Esophagus muscularis mucosa (tissue), 4 donors: ENCODE measurements around the gene PTH2R. TPM values are rescaled to one million over a fixed set of nuclear protein-coding genes. Genes with fewer than 3 reads are reported as not detected.
"Not testable (repeated sequence)": the region's sequence is repeated elsewhere in the genome, so short reads cannot be mapped to it uniquely, and the experiment has no call there.

Source experiments
- DNase-seq: peaks from one replicate; pipeline ENCODE4 v3.0.0-alpha.2; 2017; ENCODE audit errors: extremely low spot score
- H3K27ac ChIP-seq, 4 donors: fragments of 200-600 bp; sonication (generic); replicated peaks in 1 of 4; 1 replicate in 3 of 4; 2 replicates in 1 of 4; pipeline ENCODE4 v1.5.1; 2016 to 2019; ENCODE audit warnings: mild to moderate bottlenecking in 1 of 4
- H3K27me3 ChIP-seq, 4 donors: fragments of 200-600 bp; sonication (generic); one replicate each; pipeline versions ENCODE4 v1.5.1 to v1.6.0; 2016 to 2019
- H3K36me3 ChIP-seq, 4 donors: fragments of 200-600 bp; sonication (generic); one replicate each; pipeline ENCODE4 v1.5.1; 2016 to 2019
- H3K4me1 ChIP-seq, 4 donors: fragments of 200-600 bp; sonication (generic); one replicate each; pipeline ENCODE4 v1.5.1; 2016 to 2019
- H3K4me3 ChIP-seq, 4 donors: fragments of 200-600 bp; sonication (generic); 1 replicate in 2 of 4; 2 replicates in 2 of 4; pipeline ENCODE4 v1.5.1; 2016 to 2019; ENCODE audit warnings: mild to moderate bottlenecking in 4 of 4, moderate library complexity in 1 of 4
- H3K9me3 ChIP-seq, 4 donors: fragments of 200-600 bp; sonication (generic); 1 replicate in 3 of 4; 2 replicates in 1 of 4; pipeline ENCODE4 v1.5.1; 2016 to 2019
- CTCF ChIP-seq, 3 experiments: fragments of 200-600 bp in 2 of 3; fragments of 450-650 bp in 1 of 3; sonication (generic) in 2 of 3; IDR thresholded peaks; one replicate each; pipeline ENCODE4 v1.5.1; 2017 to 2019; ENCODE audit warnings: antibody characterized with exemption in 3 of 3, mild to moderate bottlenecking in 2 of 3, moderate library complexity in 1 of 3
- EP300 ChIP-seq: sonication (generic); formaldehyde crosslinking; IDR thresholded peaks from one replicate; pipeline ENCODE4 v1.6.1; 2017; ENCODE audit warnings: antibody characterized with exemption
- POLR2A ChIP-seq: fragments of 450-650 bp; IDR thresholded peaks from one replicate; pipeline ENCODE4 v1.6.1; 2017; ENCODE audit warnings: antibody characterized with exemption, moderate library complexity, mild to moderate bottlenecking, low read depth
- POLR2AphosphoS5 ChIP-seq, 2 donors: sonication (generic); formaldehyde crosslinking; IDR thresholded peaks; one replicate each; pipeline ENCODE4 v1.6.1; 2017; ENCODE audit warnings: antibody characterized with exemption in 2 of 2
- WGBS: methylation state at CpG from one replicate; pipeline ENCODE4 v1.1.5; 2018; 5-methylcytosine and 5-hydroxymethylcytosine counted together
- intact Hi-C: fragments of 100-400 bp; cut with DNase I; formaldehyde crosslinking; loops from one replicate; pipeline ENCODE4 v1.15.1; 2023
- total RNA-seq, 4 donors: library from RNA; depleted of rRNA; stranded (reverse); fragments of >200 nt; gene quantifications; one replicate each; pipeline versions ENCODE4 v1.1.0 to v1.2.1, GENCODE V29; 2016

The PTH2R gene
- total RNA-seq, 4 donors from 2014 or later = 0.17 TPM; not detected in 3

- TF ChIP-seq CTCF (IDR thresholded peaks at IDR 0.05) = no peak
- no peak for TF ChIP-seq POLR2A
- TF ChIP-seq EP300 = no peak
- TF ChIP-seq POLR2AphosphoS5 (IDR thresholded peaks at IDR 0.05) = no peak
- no peaks in the 10 kb centered on the region for H3K36me3 ChIP-seq
- intact Hi-C loops = no loop called here
- no peak for DNase-seq
- no peak overlapping the region for H3K4me3 ChIP-seq
- no peaks in the 10 kb centered on the region for H3K9me3 ChIP-seq
- H3K4me1 ChIP-seq = no peaks in the 10 kb centered on the region
- H3K27ac ChIP-seq = no peak overlapping the region
- H3K27me3 ChIP-seq = peaks cover 0 to 8% (median 0%) of the 10 kb centered on the region in 4 donors
- WGBS = 84% methylated on average over 8 of the region's 8 CpGs
Measured at GRCh38 chr2:208370881-208371633, 35.5 kb upstream of the PTH2R start.

- 18% methylated on average over 1 of the region's 1 CpG for WGBS
Measured at GRCh38 chr2:208371634-208371935, 35.0 kb upstream of the PTH2R start.

GRCh38 chr2:208373460-208374089, 33.0 kb upstream of the PTH2R start:
- WGBS = 45% methylated on average over 2 of the region's 2 CpGs
- H3K4me1 ChIP-seq = no peaks in the 10 kb centered on the region
- H3K36me3 ChIP-seq = no peaks in the 10 kb centered on the region
- H3K4me3 ChIP-seq = no peak overlapping the region
- DNase-seq = no peak
- TF ChIP-seq POLR2AphosphoS5 (IDR thresholded peaks at IDR 0.05) = no peak
- TF ChIP-seq POLR2A = no peak
- TF ChIP-seq EP300 = no peak
- TF ChIP-seq CTCF (IDR thresholded peaks at IDR 0.05) = peak; percentile 71 to 91 (median 80)
- no peak overlapping the region for H3K27ac ChIP-seq
- intact Hi-C loops = no loop called here
- peaks cover 0 to 8% (median 0%) of the 10 kb centered on the region in 4 donors for H3K27me3 ChIP-seq
- no peaks in the 10 kb centered on the region for H3K9me3 ChIP-seq

More at GRCh38 chr2:208371634-208371935, 35.0 kb upstream of the PTH2R start:
- intact Hi-C loops = no loop called here
- H3K4me1 ChIP-seq = no peaks in the 10 kb centered on the region
- peaks cover 0 to 8% (median 0%) of the 10 kb centered on the region in 4 donors for H3K27me3 ChIP-seq
- H3K9me3 ChIP-seq = no peaks in the 10 kb centered on the region
- no peak overlapping the region for H3K27ac ChIP-seq
- no peaks in the 10 kb centered on the region for H3K36me3 ChIP-seq
- no peak for DNase-seq
- TF ChIP-seq CTCF (IDR thresholded peaks at IDR 0.05) (no peak), POLR2A (no peak), POLR2AphosphoS5 (IDR thresholded peaks at IDR 0.05) (no peak), EP300 (no peak)
- H3K4me3 ChIP-seq = no peak overlapping the region

- Histone ChIP-seq H3K4me3 (no peak overlapping the region), H3K9me3 (no peaks in the 10 kb centered on the region), H3K36me3 (no peaks in the 10 kb centered on the region), H3K27ac (no peak overlapping the region), H3K27me3 (peaks cover 0 to 8% (median 0%) of the 10 kb centered on the region in 4 donors), H3K4me1 (no peaks in the 10 kb centered on the region)
- DNase-seq = no peak
- intact Hi-C loops = no loop called here
- WGBS = 71% methylated on average over 1 of the region's 1 CpG
- TF ChIP-seq POLR2AphosphoS5 (IDR thresholded peaks at IDR 0.05) = no peak
- no peak for TF ChIP-seq CTCF (IDR thresholded peaks at IDR 0.05)
- TF ChIP-seq POLR2A = no peak
- no peak for TF ChIP-seq EP300
Measured at GRCh38 chr2:208375491-208376068, 31.0 kb upstream of the PTH2R start.

GRCh38 chr2:208377344-208377860, 29.2 kb upstream of the PTH2R start:
- H3K27ac ChIP-seq, H3K36me3 ChIP-seq, H3K9me3 ChIP-seq, H3K4me3 ChIP-seq, H3K4me1 ChIP-seq, DNase-seq, intact Hi-C loops, H3K27me3 ChIP-seq: not testable (repeated sequence)
- 83% methylated on average over 18 of the region's 40 CpGs for WGBS
